Gastroesophageal sphincter (tissue), 4 donors: ENCODE measurements around the gene PNPLA7. TPM values are rescaled to one million over a fixed set of nuclear protein-coding genes. Genes with fewer than 3 reads are reported as not detected.
"Not testable (repeated sequence)": the region's sequence is repeated elsewhere in the genome, so short reads cannot be mapped to it uniquely, and the experiment has no call there.

Experiments used
- ATAC-seq: fragments of 150-250 bp; one replicate; pipeline ENCODE4 v1.9.1; 2016; ENCODE audit warnings: mild to moderate bottlenecking, moderate library complexity
- H3K27ac ChIP-seq, 4 donors: fragments of 200-600 bp; sonication (generic) in 3 of 4; 1 replicate in 3 of 4; 2 replicates in 1 of 4; pipeline ENCODE4 v1.5.1; 2016 to 2019
- H3K27me3 ChIP-seq: fragments of 200-600 bp; sonication (generic); one replicate; pipeline ENCODE4 v1.5.1; 2019
- H3K36me3 ChIP-seq, 2 donors: fragments of 200-600 bp; sonication (generic); one replicate each; pipeline ENCODE4 v1.5.1; 2019; ENCODE audit warnings: control low read depth in 1 of 2
- H3K4me1 ChIP-seq, 3 donors: fragments of 200-600 bp; sonication (generic); 1 replicate in 2 of 3; 2 replicates in 1 of 3; pipeline ENCODE4 v1.5.1; 2016 to 2019; ENCODE audit warnings: control low read depth in 2 of 3
- H3K4me3 ChIP-seq, 2 donors: fragments of 200-600 bp; sonication (generic); one replicate each; pipeline ENCODE4 v1.5.1; 2019; ENCODE audit warnings: mild to moderate bottlenecking in 1 of 2, moderate library complexity in 1 of 2
- H3K9me3 ChIP-seq, 3 donors: fragments of 200-600 bp; sonication (generic); one replicate each; pipeline ENCODE4 v1.5.1; 2017 to 2019; ENCODE audit warnings: control low read depth in 2 of 3
- EP300 ChIP-seq: sonication (generic); formaldehyde crosslinking; IDR thresholded peaks from one replicate; pipeline ENCODE4 v1.6.1; 2017; ENCODE audit warnings: antibody characterized with exemption, mild to moderate bottlenecking
- POLR2A ChIP-seq, 2 donors: fragments of 450-650 bp; IDR thresholded peaks; one replicate each; pipeline ENCODE4 v1.6.1; 2017; ENCODE audit warnings: antibody characterized with exemption in 2 of 2, mild to moderate bottlenecking in 2 of 2, moderate library complexity in 1 of 2
- POLR2AphosphoS5 ChIP-seq: sonication (generic); formaldehyde crosslinking; IDR thresholded peaks from one replicate; pipeline ENCODE4 v1.6.1; 2017; ENCODE audit warnings: antibody characterized with exemption
- WGBS, 2 donors: methylation state at CpG; one replicate each; pipeline ENCODE4 v1.1.5; 2018; ENCODE audit warnings: low coverage in 1 of 2; 5-methylcytosine and 5-hydroxymethylcytosine counted together
- total RNA-seq, 4 donors: library from RNA; depleted of rRNA; stranded (reverse); fragments of >200 nt; gene quantifications; one replicate each; pipeline ENCODE4 v1.1.0, GENCODE V29; 2016
- TF ChIP-seq, protein P1 (sequence below), 4 experiments: fragments of 200-600 bp in 2 of 4; fragments of 450-650 bp in 2 of 4; sonication (generic) in 1 of 4; IDR thresholded peaks; one replicate each; pipeline ENCODE4 v1.5.1; 2017 to 2019; ENCODE audit warnings: antibody characterized with exemption in 4 of 4, mild to moderate bottlenecking in 2 of 4, moderate library complexity in 2 of 4

PNPLA7 gene
- total RNA-seq, 4 donors from 2014 or later: 2.0 to 11.2 (median 6.6) TPM

DNA sequence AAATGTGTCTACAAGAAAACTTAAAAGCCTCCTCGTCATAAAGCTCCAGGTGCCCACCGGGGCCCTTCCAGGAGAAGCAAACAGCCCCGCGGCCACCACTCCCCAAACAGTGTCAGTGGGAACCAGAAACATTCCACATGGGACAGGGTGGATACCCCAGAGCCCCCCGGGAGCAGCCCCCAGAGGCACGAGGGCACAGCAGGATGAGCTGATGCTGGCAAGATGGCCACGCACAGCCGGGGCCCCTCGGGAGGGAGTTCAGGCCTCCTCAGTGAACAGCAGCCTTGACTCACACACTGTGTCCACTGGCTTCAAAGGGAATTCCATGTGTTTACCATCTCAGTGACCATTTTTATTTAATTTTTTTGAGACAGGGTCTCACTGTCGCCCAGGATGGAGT lies 137.8 kb downstream of the PNPLA7 start:
- Histone ChIP-seq H3K4me1 (peaks cover 0 to 28% (median 9%) of the 10 kb centered on the region in 3 donors), H3K9me3 (no peaks in the 10 kb centered on the region), H3K36me3 (peaks cover 0 to 7% of the 10 kb centered on the region in 2 donors), H3K4me3 (no peak overlapping the region), H3K27ac (peak overlapping the region in 3 of 4 donors; percentile 22 to 69 (median 68)), H3K27me3 (no peaks in the 10 kb centered on the region)
- 87 to 100% methylated on average over 1 to 3 of the region's 10 CpGs for WGBS, 2 donors
- no peak for ATAC-seq
- no peak for TF ChIP-seq EP300
- TF ChIP-seq POLR2A (IDR thresholded peaks at IDR 0.05): no peak
- TF ChIP-seq, protein P1, sequence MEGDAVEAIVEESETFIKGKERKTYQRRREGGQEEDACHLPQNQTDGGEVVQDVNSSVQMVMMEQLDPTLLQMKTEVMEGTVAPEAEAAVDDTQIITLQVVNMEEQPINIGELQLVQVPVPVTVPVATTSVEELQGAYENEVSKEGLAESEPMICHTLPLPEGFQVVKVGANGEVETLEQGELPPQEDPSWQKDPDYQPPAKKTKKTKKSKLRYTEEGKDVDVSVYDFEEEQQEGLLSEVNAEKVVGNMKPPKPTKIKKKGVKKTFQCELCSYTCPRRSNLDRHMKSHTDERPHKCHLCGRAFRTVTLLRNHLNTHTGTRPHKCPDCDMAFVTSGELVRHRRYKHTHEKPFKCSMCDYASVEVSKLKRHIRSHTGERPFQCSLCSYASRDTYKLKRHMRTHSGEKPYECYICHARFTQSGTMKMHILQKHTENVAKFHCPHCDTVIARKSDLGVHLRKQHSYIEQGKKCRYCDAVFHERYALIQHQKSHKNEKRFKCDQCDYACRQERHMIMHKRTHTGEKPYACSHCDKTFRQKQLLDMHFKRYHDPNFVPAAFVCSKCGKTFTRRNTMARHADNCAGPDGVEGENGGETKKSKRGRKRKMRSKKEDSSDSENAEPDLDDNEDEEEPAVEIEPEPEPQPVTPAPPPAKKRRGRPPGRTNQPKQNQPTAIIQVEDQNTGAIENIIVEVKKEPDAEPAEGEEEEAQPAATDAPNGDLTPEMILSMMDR (IDR thresholded peaks at IDR 0.05): no peak
- TF ChIP-seq POLR2AphosphoS5: no peak

DNA sequence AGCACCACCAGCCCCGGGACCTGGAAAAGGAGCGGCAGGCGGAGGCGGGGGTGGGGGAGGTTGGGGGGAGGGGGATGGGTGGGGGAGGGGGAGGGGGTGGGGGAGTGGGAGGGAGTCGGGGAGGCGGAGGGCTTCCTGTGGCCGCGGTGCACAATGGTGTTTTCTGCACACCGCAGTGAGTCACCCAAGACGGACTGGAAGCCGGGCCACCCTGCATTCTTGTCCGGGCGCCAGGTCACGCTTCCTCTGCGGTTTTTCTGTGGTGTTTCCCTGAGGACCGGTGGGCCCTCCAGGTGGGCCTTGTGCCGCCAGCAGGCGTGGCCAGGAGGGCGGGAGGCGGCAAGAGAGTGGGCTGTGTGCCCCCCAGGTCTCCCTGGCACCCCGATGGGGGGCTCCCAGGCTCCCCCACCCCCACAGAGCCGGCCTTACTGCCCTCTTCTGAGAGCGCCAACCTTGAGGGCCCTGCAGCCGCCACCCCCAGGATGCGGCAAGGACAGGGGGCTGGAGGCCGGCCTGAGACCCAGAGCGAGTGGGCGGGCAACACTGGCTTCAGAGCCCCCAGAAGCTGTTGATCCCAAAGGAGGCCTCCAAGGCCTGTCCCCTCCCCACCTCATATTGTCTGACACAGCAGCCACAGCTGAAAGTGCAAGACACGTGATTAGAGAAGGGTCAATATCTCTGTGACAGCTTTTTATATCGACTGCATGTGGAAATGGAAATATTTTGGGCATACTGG lies 138.4 kb downstream of the PNPLA7 start:
- peaks cover 0 to 1% of the 10 kb centered on the region in 2 donors for H3K36me3 ChIP-seq
- no peaks in the 10 kb centered on the region for H3K9me3 ChIP-seq
- peak overlapping the region in 3 of 4 donors; percentile 66 to 69 (median 68) for H3K27ac ChIP-seq
- peaks cover 0 to 34% (median 15%) of the 10 kb centered on the region in 3 donors for H3K4me1 ChIP-seq
- no peaks in the 10 kb centered on the region for H3K27me3 ChIP-seq
- peak; percentile 69 for ATAC-seq
- peak overlapping the region in 1 of 2 donors; percentile 16 for H3K4me3 ChIP-seq
- WGBS, 2 donors: 38 to 52% methylated on average over 2 of the region's 30 CpGs
- TF ChIP-seq, protein P1 (IDR thresholded peaks at IDR 0.05): no peak
- TF ChIP-seq POLR2AphosphoS5: peak; percentile 9

DNA sequence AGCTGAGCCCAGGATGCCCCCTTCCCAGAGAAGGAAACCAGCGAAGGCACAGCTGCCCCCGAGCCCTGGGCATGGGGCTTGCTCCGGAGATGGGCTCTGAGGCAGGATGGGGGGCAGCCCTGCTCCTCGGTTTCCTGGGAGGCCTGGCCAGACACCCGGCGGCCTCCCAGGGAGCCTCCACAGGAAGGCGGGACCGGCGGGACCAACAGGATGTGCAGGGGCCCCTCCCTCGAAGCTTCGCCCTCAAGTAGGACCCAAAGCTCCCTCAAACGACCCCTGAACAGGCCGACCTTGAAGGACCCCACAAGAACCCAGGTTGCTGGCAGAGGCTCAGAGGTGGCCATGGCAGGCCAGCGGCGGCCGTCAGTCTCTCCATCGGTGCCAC lies 138.9 kb downstream of the PNPLA7 start:
- H3K36me3 ChIP-seq: no peaks in the 10 kb centered on the region
- H3K27ac ChIP-seq: peak overlapping the region in 3 of 4 donors; percentile 38 to 67 (median 51)
- ATAC-seq: no peak
- WGBS, 2 donors: no CpG with 5 or more reads among the region's 17 CpGs
- H3K9me3 ChIP-seq: no peaks in the 10 kb centered on the region
- TF ChIP-seq POLR2A (IDR thresholded peaks at IDR 0.05): no peak
- TF ChIP-seq EP300: no peak
- TF ChIP-seq POLR2AphosphoS5: no peak
- TF ChIP-seq, protein P1 (IDR thresholded peaks at IDR 0.05): no peak
- peak overlapping the region in 1 of 2 donors; percentile 16 for H3K4me3 ChIP-seq
- peaks cover 0 to 40% (median 19%) of the 10 kb centered on the region in 3 donors for H3K4me1 ChIP-seq
- H3K27me3 ChIP-seq: peaks cover 3% of the 10 kb centered on the region

DNA sequence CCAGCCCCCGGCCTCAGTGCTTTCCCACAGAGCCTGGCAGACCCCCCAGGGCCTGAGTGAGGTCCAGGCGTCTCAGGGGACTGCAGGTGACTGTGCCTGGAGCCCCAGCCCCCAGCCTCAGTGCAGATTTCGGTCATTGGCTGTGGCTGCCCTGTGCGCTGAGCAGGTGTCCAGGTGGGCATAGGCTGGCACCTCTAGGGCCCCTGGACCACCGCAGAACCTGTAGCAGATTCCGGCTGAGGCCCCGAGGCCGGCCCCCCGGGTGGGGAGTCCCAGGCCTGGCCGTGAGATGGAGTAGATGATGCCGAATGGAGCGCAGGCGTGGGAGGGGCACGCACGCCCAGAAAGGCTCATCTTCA lies 139.3 kb downstream of the PNPLA7 start:
- H3K4me1 ChIP-seq: peaks cover 0 to 44% (median 19%) of the 10 kb centered on the region in 3 donors
- peak overlapping the region in 3 of 4 donors; percentile 38 to 67 (median 51) for H3K27ac ChIP-seq
- H3K4me3 ChIP-seq: peak overlapping the region in 1 of 2 donors; percentile 16
- H3K9me3 ChIP-seq: no peaks in the 10 kb centered on the region
- WGBS, 2 donors: no CpG with 5 or more reads among the region's 15 CpGs
- TF ChIP-seq POLR2A (IDR thresholded peaks at IDR 0.05): no peak
- no peak for TF ChIP-seq POLR2AphosphoS5
- TF ChIP-seq EP300: no peak
- TF ChIP-seq, protein P1 (IDR thresholded peaks at IDR 0.05): no peak
- H3K27me3 ChIP-seq: peaks cover 5% of the 10 kb centered on the region
- H3K36me3 ChIP-seq: no peaks in the 10 kb centered on the region
- no peak for ATAC-seq

DNA sequence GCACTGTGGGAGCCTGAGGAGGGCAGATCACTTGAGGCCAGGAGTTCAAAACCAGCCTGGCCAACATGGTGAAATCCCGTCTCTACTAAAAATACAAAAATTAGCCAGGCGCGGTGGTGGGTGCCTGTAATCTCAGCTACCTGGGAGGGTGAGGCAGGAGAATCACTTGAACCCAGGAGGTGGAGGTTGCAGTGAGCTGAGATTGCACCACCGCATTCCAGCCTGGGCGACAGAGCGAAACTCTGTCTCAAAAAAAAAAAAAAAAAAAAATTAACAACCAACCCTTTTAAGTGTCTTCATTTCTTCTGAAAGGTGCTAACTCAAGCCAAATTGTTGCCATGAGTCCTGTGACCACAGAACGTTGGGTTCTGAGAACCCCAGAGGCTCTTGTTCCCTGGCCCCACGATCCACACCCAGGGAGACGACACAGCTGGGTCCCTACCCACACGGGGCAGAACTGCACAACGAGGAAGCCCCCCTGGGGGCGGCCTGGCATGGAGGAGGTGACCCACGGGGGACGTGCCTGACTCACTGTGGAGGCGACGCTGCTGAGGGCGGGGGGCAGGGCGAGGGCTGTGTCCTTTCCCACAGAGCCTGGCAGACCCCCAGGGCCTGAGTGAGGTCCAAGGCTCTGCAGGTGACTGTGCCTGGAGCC lies 139.8 kb downstream of the PNPLA7 start:
- WGBS, 2 donors: 92 to 93% methylated on average over 3 to 6 of the region's 18 CpGs
- H3K9me3 ChIP-seq, ATAC-seq, H3K27me3 ChIP-seq, H3K36me3 ChIP-seq, H3K4me3 ChIP-seq: not testable (repeated sequence)
- Histone ChIP-seq H3K27ac (peak overlapping the region in 1 of 4 donors; percentile 67), H3K4me1 (peaks cover 0 to 45% (median 19%) of the 10 kb centered on the region in 3 donors)

Other genes starting within 250 kb of the PNPLA7 start
- gene NRARP, start 248.1 kb downstream of the PNPLA7 start, total RNA-seq: 10 to 100 TPM in 1 of 4 donors, 1 to 10 TPM in 3; 3.8 to 11.3 (median 4.3) TPM
- 10 to 100 TPM in 2 of 4 donors, 1 to 10 TPM in 2; 3.7 to 29.7 (median 10.9) TPM for gene EXD3, start 127.2 kb downstream of the PNPLA7 start, total RNA-seq
- 1 to 10 TPM; 1.1 to 4.2 (median 3.0) TPM for gene NOXA1, start 127.0 kb downstream of the PNPLA7 start, total RNA-seq
- gene ENTPD8, start 109.0 kb downstream of the PNPLA7 start, total RNA-seq: under 1 TPM in 1 of 4 donors, not detected in 3; 0.57 TPM
- gene NSMF, start 91.1 kb downstream of the PNPLA7 start, total RNA-seq: 10 to 100 TPM; 38.1 to 63.5 (median 49.1) TPM
- gene MRPL41, start 1.5 kb upstream of the PNPLA7 start, total RNA-seq: 10 to 100 TPM; 46.5 to 65.1 (median 55.8) TPM
- 10 to 100 TPM; 17.6 to 43.6 (median 27.8) TPM for gene DPH7, start 28.5 kb upstream of the PNPLA7 start, total RNA-seq
- gene ZMYND19, start 40.1 kb upstream of the PNPLA7 start, total RNA-seq: 10 to 100 TPM in 2 of 4 donors, 1 to 10 TPM in 2; 9.5 to 17.1 (median 13.2) TPM
- gene ARRDC1, start 55.3 kb upstream of the PNPLA7 start, total RNA-seq: 10 to 100 TPM; 16.0 to 25.1 (median 21.9) TPM
- gene EHMT1, start 68.6 kb upstream of the PNPLA7 start, total RNA-seq: 10 to 100 TPM; 49.2 to 79.7 (median 64.7) TPM